Measurements from ENCODE around the gene GNB1. TPM values are rescaled to one million over a fixed set of nuclear protein-coding genes. Genes with fewer than 3 reads are reported as not detected.
A peak's percentile ranks its signal among the peaks of the same experiment; 100 is the strongest.

Gene GNB1
- total RNA-seq, 5 donors from 2014 or later (not counting 1 experiment from before 2014, with no cell fraction given): 208 to 295 (median 261) TPM

DNA sequence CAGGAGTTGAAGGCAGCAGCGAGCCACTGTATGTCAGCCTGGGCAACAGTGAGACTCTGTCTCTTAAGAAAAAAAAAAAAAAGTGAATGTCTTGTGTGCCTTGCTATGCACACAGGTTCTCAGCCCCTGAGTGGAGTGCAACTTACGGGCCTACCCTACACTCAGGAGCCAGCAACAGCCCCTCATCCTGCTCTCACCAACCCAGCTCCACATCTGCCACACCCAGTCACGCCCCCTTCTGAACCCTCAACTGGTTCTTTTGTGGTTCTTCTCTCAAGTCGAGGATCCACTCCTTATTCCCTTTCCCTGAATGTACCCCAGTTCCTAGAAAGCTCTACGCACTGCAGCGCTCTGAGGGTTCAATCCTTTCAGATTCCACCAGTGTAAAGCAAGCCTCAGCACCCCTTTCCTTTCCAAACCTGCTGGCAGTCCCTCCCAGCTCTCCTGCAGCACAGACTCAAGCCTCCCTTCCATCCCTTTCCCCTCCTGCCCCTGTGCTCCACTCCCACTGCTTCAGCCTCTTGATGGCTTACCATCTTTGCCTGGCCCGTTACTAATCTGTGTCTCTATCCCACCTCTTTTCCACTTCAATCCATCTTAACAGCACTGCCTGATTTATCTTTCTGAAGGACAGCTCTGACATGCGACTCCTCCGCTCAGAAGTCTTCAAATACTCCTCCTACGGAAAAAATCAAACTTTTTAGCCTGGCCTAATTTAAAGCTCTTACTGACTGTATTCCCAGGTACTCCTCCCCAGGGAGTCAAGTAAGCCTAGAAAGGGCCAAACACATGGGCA is 38.1 kb downstream of the GNB1 start:
- Mint-ChIP-seq H3K36me3 (peaks cover 13% of the 10 kb centered on the region), H3K27ac (peak overlapping the region; percentile 15 to 46), H3K27me3 (no peaks in the 10 kb centered on the region), H3K4me1 (peaks cover 68 to 75% (median 71%) of the 10 kb centered on the region in 3 donors), H3K4me3 (peak overlapping the region in 1 of 3 donors; percentile 16), H3K9me3 (no peaks in the 10 kb centered on the region)
- peaks cover 0 to 13% of the 10 kb centered on the region in 2 donors for H3K36me3 ChIP-seq (ENCODE audit: control insufficient read depth in 2 of 2, extremely low read depth in 1 of 2, insufficient read depth in 1 of 2, low read length in 1 of 2)
- ATAC-seq (replicated peaks in 1 of 4) (peak in 1 of 4 experiments; percentile 19), DNase-seq (no peak)
- H3K9me3 ChIP-seq: no peaks in the 10 kb centered on the region
- no peaks in the 10 kb centered on the region for H3K27me3 ChIP-seq (replicated peaks in 1 of 2; ENCODE audit: control insufficient read depth in 2 of 2, extremely low read depth in 1 of 2, insufficient read depth in 2 of 2, low read length in 1 of 2)
- ChIA-PET POLR2A (no interaction called here), CTCF (no interaction called here)
- WGBS (ENCODE audit: insufficient coverage): 81% methylated on average over 6 of the region's 10 CpGs
- no peak overlapping the region for H3K4me3 ChIP-seq (ENCODE audit: control insufficient read depth in 1 of 2, extremely low read depth in 1 of 2, low read length in 1 of 2)
- H3K4me1 ChIP-seq (ENCODE audit: control insufficient read depth in 1 of 2, extremely low read depth in 1 of 2, insufficient read depth in 2 of 2, low read length in 2 of 2): peaks cover 6 to 40% of the 10 kb centered on the region in 2 experiments
- no peak overlapping the region for H3K27ac ChIP-seq (ENCODE audit: low read length)

- Mint-ChIP-seq H3K4me3 (no peak overlapping the region), H3K27ac (no peak overlapping the region), H3K4me1 (peaks cover 71 to 73% (median 73%) of the 10 kb centered on the region in 3 donors), H3K27me3 (no peaks in the 10 kb centered on the region), H3K36me3 (peaks cover 11% of the 10 kb centered on the region), H3K9me3 (no peaks in the 10 kb centered on the region)
- H3K9me3 ChIP-seq: no peaks in the 10 kb centered on the region
- H3K27ac ChIP-seq (ENCODE audit: low read length): no peak overlapping the region
- H3K4me3 ChIP-seq (ENCODE audit: control insufficient read depth in 1 of 2, extremely low read depth in 1 of 2, low read length in 1 of 2): no peak overlapping the region
- H3K27me3 ChIP-seq (replicated peaks in 1 of 2; ENCODE audit: control insufficient read depth in 2 of 2, extremely low read depth in 1 of 2, insufficient read depth in 2 of 2, low read length in 1 of 2): no peaks in the 10 kb centered on the region
- WGBS (ENCODE audit: insufficient coverage): 93% methylated on average over 9 of the region's 10 CpGs
- DNase-seq (no peak), ATAC-seq (replicated peaks in 1 of 4) (no peak)
- H3K4me1 ChIP-seq (ENCODE audit: control insufficient read depth in 1 of 2, extremely low read depth in 1 of 2, insufficient read depth in 2 of 2, low read length in 2 of 2): peaks cover 0 to 37% of the 10 kb centered on the region in 2 experiments
- ChIA-PET POLR2A (interaction anchor here in 1 of 2 donors (0.6 to 0.7 kb wide), 2 partner anchors 11 to 316 kb away, joined by 5 to 10 read pairs; no protein-coding TSS in a partner anchor), CTCF (no interaction called here)
- H3K36me3 ChIP-seq (ENCODE audit: control insufficient read depth in 2 of 2, extremely low read depth in 1 of 2, insufficient read depth in 1 of 2, low read length in 1 of 2): peaks cover 0 to 11% of the 10 kb centered on the region in 2 donors
Measured at GRCh38 chr1:1847890-1848289, 43.0 kb downstream of the GNB1 start.

DNA sequence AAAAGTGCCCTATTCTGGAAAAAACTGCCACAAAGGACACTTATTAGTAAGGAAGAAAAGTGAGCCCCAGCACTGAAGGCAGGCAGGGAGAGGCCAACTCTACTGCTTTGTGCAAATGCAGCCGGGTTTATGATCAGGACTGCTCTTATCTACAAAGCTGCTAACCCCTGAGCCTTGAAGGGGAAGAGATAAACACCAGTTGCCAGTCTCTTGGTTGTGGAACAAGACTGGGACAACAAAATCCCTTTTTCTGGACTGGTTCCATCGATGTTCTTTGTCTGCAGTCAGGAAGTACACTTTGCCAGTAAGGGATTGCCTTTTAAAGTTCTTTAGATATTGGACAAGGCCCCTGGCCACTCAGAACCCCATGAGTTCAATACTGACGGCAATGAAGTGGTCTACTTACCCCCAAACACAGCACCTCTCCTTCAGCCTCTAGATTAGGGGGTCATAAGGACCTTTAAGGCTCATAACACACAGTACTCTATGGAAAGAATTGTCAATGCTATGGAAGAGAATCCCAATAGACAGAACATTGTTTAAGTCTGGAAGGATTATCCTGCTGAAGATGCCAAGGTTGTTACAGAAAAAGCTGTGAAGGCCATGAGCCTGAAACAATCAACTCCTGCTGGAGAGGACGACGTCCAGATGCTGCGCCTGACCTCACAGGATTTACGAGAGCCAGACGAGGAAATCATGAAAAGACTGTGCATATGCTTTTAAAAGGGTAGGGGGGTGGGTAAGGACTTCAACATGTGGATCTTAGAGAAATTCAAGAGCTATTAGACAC is 43.6 kb downstream of the GNB1 start:
- no peak overlapping the region for H3K4me3 ChIP-seq (ENCODE audit: control insufficient read depth in 1 of 2, extremely low read depth in 1 of 2, low read length in 1 of 2)
- H3K27me3 ChIP-seq (replicated peaks in 1 of 2; ENCODE audit: control insufficient read depth in 2 of 2, extremely low read depth in 1 of 2, insufficient read depth in 2 of 2, low read length in 1 of 2): no peaks in the 10 kb centered on the region
- peaks cover 0 to 6% of the 10 kb centered on the region in 2 donors for H3K36me3 ChIP-seq (ENCODE audit: control insufficient read depth in 2 of 2, extremely low read depth in 1 of 2, insufficient read depth in 1 of 2, low read length in 1 of 2)
- H3K9me3 ChIP-seq: no peaks in the 10 kb centered on the region
- H3K9me3 Mint-ChIP-seq: no peaks in the 10 kb centered on the region
- no peak overlapping the region for H3K27ac ChIP-seq (ENCODE audit: low read length)
- ATAC-seq (replicated peaks in 1 of 4): no peak
- peaks cover 74 to 75% (median 74%) of the 10 kb centered on the region in 3 donors for H3K4me1 Mint-ChIP-seq
- no peaks in the 10 kb centered on the region for H3K27me3 Mint-ChIP-seq
- peak overlapping the region in 1 of 2 donors; percentile 34 for H3K27ac Mint-ChIP-seq
- ChIA-PET CTCF (no interaction called here), POLR2A (interaction anchor here in 1 of 2 donors (0.7 kb wide), 1 partner anchor 316 kb away, joined by 5 read pairs; no protein-coding TSS in a partner anchor)
- DNase-seq: no peak
- WGBS (ENCODE audit: insufficient coverage): 55% methylated on average over 2 of the region's 8 CpGs
- peaks cover 0 to 37% of the 10 kb centered on the region in 2 experiments for H3K4me1 ChIP-seq (ENCODE audit: control insufficient read depth in 1 of 2, extremely low read depth in 1 of 2, insufficient read depth in 2 of 2, low read length in 2 of 2)
- H3K36me3 Mint-ChIP-seq: peaks cover 7% of the 10 kb centered on the region
- H3K4me3 Mint-ChIP-seq: no peak overlapping the region

DNA sequence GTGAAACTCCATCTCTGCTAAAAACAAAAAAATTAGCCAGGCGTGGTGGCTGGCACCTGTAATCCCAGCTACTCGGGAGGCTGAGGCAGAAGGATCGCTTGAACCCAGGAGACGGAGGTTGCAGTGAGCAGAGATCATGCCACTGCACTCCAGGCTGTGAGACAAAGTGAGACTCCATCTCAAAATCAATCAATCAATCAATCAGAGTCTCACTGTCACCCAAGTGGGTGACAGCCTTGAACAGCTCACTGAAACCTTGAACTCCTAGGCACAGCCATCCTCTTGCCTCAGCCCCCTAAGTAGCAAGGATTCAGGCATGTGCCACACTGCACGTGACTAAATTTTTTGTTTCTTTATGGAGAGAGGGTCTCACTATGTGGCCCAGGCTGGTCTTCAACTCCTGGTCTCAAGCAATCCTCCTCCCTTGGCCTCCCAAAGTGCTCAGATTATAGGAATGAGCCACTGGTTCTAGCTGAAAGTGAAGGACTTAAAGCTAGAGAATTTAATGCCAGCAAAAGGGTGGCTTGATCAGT is 44.4 kb downstream of the GNB1 start:
- DNase-seq: no peak
- no peak overlapping the region for H3K4me3 ChIP-seq (ENCODE audit: control insufficient read depth in 1 of 2, extremely low read depth in 1 of 2, low read length in 1 of 2)
- ChIA-PET POLR2A (no interaction called here), CTCF (no interaction called here)
- no peaks in the 10 kb centered on the region for H3K27me3 ChIP-seq (replicated peaks in 1 of 2; ENCODE audit: control insufficient read depth in 2 of 2, extremely low read depth in 1 of 2, insufficient read depth in 2 of 2, low read length in 1 of 2)
- Mint-ChIP-seq H3K4me1 (peaks cover 79 to 82% (median 81%) of the 10 kb centered on the region in 3 donors), H3K4me3 (no peak overlapping the region), H3K9me3 (no peaks in the 10 kb centered on the region), H3K27ac (no peak overlapping the region), H3K27me3 (no peaks in the 10 kb centered on the region), H3K36me3 (peaks cover 7% of the 10 kb centered on the region)
- peaks cover 0 to 6% of the 10 kb centered on the region in 2 donors for H3K36me3 ChIP-seq (ENCODE audit: control insufficient read depth in 2 of 2, extremely low read depth in 1 of 2, insufficient read depth in 1 of 2, low read length in 1 of 2)
- ATAC-seq (replicated peaks in 1 of 4): no peak
- 92% methylated on average over 4 of the region's 5 CpGs for WGBS (ENCODE audit: insufficient coverage)
- H3K27ac ChIP-seq (ENCODE audit: low read length): no peak overlapping the region
- peaks cover 0 to 43% of the 10 kb centered on the region in 2 experiments for H3K4me1 ChIP-seq (ENCODE audit: control insufficient read depth in 1 of 2, extremely low read depth in 1 of 2, insufficient read depth in 2 of 2, low read length in 2 of 2)
- no peaks in the 10 kb centered on the region for H3K9me3 ChIP-seq

- H3K27me3 ChIP-seq (replicated peaks in 1 of 2; ENCODE audit: control insufficient read depth in 2 of 2, extremely low read depth in 1 of 2, insufficient read depth in 2 of 2, low read length in 1 of 2): no peaks in the 10 kb centered on the region
- H3K36me3 ChIP-seq (ENCODE audit: control insufficient read depth in 2 of 2, extremely low read depth in 1 of 2, insufficient read depth in 1 of 2, low read length in 1 of 2): peaks cover 0 to 15% of the 10 kb centered on the region in 2 donors
- H3K9me3 Mint-ChIP-seq: no peaks in the 10 kb centered on the region
- no peak for ATAC-seq (replicated peaks in 1 of 4)
- peak overlapping the region; percentile 28 to 68 for H3K27ac Mint-ChIP-seq
- POLR2A ChIA-PET: no interaction called here
- peaks cover 2 to 50% of the 10 kb centered on the region in 2 experiments for H3K4me1 ChIP-seq (ENCODE audit: control insufficient read depth in 1 of 2, extremely low read depth in 1 of 2, insufficient read depth in 2 of 2, low read length in 2 of 2)
- peak in 1 of 35 experiments; percentile 27 for DNase-seq
- WGBS (ENCODE audit: insufficient coverage): 93% methylated on average over 6 of the region's 11 CpGs
- peak overlapping the region in 1 of 3 donors; percentile 48 for H3K4me3 Mint-ChIP-seq
- no peaks in the 10 kb centered on the region for H3K27me3 Mint-ChIP-seq
- H3K9me3 ChIP-seq: no peaks in the 10 kb centered on the region
- H3K36me3 Mint-ChIP-seq: peaks cover 12% of the 10 kb centered on the region
- H3K4me1 Mint-ChIP-seq: peaks cover 70 to 72% (median 72%) of the 10 kb centered on the region in 3 donors
- CTCF ChIA-PET: no interaction called here
- H3K4me3 ChIP-seq (ENCODE audit: control insufficient read depth in 1 of 2, extremely low read depth in 1 of 2, low read length in 1 of 2): no peak overlapping the region
- H3K27ac ChIP-seq (ENCODE audit: low read length): no peak overlapping the region
Measured at GRCh38 chr1:1842360-1843146, 48.3 kb downstream of the GNB1 start.

Measured in T-cell (primary cell).